Kasumi-1 (cell line): ENCODE data around the gene KDM1A.

Source experiments
- DNase-seq, 2 experiments: peaks; one replicate each; lab custom pipeline; 2025; lab: John Stamatoyannopoulos, UW

Gene KDM1A

DNA sequence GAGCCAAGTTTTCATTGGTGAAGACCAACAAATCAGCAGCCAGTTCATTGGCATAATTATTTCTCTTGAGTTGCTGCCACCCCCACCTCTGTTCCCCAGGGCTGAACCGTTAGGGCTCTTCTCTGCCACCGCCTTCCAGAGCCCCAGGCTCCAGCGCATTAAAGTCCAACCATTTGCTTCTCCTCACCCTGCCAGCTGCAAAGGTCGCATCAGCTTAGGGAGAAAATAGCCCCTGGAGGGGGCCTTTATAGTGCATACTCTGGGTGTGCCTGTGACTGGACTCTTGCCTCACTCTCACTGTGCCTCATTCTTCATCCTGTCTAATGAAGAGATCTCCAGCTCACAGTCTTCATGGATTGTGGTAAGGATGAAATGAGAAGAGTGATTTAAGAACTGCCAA lies 50.4 kb downstream of the KDM1A start:
- no peak for DNase-seq

DNA sequence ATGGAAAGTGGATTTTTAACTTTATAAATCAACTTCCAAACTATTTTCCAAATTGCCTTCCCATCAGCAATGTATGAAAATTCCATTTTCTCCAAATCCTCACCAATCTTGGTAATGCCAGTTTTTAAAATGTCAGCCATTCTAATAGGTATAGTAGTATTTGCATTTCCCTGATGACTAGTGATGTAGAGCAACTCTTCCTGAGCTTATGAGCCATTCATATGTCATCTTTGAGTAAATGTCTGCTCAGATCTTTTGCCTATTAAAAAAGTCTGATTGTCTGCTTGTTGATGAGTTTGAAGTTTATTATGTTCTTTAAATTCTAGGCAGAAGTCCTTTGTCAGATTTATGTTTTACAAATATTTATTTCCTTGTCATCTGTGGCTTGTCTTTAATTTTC lies 54.7 kb downstream of the KDM1A start:
- DNase-seq = no peak

DNA sequence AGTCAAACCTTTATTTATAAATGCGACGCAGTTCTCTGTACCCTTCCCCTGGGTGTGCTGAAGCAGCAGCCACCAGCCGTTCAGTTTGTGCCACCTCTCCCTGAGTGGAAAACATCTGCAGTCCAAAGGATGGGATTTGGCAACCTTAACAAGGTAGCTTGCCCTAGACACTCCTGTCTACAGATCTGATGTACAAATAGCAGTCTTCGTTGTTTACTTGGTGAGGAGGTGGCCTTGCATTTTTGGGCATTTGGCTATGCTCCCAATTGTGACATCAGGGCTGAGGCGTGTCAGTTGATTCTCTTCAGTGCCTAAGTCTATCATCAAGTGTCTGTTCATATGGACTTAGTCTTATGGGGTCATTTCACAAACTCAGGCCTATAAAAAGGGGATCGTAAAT lies 59.8 kb downstream of the KDM1A start:
- DNase-seq = no peak

DNA sequence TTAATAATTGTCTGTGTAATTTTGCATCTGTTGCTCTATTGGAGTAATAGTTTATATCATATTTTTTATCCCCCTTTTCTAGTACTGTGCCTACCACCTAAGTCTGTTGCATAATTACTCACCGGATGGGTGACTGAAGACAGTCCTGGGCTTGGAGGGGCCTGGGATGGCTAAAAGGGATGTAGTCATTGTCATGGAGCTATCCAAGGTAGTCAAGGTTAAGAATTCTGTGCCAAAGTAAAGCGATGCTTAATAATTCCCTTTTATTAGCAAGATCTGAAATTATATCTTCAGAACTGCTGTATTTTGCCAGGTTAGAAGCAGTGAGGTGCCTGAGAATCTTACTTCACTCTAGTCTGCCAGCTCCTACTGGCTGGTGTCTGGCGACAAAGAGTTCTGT lies 61.6 kb downstream of the KDM1A start:
- DNase-seq = no peak

DNA sequence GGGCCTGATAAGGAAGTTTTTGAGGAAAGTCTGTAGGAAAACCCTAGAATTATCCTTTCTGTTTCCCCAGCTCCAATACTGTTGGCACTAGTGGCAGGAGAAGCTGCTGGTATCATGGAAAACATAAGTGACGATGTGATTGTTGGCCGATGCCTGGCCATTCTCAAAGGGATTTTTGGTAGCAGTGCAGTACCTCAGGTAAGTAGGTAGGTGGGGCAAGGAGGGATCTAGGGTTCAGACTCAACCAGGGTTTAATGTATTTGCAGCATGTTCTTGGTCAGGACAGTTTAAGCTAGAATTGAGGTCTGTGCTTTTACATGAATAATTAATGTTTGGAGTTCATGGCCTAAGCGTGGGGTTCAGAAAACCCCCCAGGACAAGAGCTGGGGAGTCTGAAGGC lies 62.1 kb downstream of the KDM1A start:
- peak in 1 of 2 experiments; percentile 21 for DNase-seq

DNA sequence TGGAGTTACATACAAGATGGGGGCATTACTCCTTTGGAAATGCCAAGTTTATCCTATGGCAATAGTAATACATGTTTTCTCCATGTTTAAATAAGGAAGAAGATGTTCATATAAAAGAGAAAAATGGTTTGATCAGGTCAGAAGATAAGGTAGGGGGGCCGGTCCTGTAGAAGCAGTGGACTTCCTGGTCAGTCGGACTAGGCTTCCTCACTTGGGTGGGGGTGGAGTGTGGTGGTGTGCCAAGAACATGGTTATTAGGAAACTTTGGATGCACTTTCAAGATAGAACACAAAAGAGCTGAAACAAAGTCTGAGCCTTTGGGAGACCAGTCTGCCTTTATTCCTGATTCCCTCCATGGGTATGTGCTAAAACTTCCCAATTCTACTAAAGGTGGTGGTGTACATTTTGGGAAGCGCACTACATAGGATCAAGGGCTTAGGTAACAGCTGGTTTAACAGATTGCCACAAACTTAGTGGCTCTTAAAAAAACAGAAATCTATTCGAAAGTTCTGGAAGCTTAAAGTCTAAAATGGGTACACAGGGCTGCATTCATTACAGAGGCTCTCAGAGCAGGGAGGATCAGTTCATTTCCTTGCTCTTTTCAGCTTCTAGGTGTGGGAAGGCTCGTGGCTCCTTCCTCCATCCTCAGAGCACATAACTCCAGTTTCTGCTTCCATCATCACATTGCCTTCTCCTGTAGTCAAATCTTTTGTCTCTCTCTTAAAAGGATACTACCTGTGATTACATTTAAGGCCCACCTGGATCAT lies 64.6 kb downstream of the KDM1A start:
- DNase-seq = no peak

DNA sequence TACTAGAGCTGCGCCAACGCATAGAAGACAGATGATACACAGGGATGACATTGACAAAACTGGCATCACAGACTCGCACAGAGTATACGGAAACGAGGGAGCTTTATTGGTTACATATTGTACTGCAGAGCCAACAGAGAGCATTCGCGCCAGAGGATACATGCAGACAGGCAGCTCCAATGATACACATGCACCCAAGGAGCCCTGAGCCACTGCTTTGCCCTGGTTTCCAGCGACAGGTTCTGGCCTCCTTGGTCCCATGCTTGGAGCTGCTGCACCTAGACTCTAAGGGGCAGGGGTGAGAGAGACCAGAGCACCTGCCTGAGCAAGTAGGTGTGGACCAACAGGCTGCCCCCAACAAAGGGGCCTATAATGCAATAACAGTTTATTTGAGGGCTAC lies 65.6 kb downstream of the KDM1A start:
- no peak for DNase-seq

DNA sequence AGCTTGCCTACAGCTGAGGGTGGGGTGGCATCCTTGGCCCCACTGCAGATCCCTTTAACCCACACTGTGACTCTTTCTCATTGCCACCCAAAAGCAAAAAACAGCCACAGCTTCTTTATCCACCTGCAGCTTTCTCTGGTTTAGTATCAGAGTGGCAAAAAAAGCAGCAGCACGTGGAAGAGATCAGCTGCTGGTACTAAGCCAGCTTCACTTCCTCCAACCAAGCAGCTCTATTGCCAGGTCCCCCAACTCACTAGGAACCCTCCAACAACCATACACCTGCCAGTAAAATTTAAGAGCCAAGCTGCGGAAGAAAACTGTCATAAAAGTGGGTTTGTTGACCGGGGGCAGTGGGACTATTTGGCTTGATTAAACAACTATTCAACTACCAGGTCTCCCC lies 66.4 kb downstream of the KDM1A start:
- DNase-seq = no peak

DNA sequence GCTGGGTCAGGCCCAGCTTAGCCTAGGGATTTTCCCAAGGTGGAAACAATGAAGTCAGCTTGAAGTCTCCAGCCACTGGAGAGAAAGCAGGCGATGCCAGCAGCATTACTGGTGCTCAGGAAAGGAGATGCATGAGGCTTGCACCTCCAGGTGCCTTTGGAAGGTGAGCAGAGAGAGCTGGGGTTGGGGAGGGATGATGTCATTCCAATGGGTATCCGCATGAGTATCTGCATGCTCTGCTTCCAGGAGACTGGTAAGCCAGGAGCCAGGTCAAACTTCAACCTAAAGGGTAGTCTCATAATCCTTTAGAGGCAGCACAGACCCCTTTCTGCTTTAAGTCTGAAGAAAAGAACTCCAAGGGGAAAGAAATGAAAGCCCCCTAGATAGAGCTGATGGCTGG lies 68.8 kb downstream of the KDM1A start:
- no peak for DNase-seq

DNA sequence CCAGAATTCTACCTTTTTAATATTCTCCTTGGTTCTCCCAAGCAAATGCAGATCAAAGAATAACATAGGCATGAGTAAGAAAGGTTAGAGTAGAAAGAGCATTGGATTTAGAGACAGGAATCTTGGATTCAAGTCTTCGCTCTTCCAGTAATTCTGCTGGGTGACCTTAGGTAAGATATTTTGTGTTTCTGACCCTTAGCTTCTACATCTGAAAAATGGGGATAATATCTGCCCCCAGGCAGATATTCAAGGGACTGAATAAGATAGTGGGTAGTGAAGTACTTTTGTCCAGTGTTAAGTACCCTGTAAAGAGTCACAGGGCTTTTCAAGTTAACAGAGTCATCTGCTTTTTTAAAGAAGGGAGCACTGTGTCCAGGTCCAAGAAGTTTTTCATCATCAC lies 70.8 kb downstream of the KDM1A start:
- DNase-seq = no peak

DNA sequence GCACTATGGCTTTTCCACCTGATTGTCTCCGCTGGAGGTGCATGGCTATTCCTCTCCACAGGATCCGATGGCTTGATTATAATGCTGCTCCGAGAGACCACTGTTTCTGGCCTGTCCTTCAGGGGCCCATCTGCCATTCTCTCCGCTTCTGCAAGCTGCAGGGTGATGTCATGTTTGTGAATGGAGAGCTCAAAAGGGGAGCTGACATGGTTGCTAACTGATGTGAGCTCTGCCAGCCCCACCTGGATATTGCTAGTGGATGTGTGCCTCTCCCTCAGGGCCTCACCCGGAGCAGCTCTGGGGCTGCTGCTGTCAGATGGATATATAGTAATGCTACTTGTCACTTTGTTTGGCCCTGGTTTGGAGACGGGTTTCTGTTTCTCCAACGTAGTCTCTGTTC lies 72.3 kb downstream of the KDM1A start:
- no peak for DNase-seq

DNA sequence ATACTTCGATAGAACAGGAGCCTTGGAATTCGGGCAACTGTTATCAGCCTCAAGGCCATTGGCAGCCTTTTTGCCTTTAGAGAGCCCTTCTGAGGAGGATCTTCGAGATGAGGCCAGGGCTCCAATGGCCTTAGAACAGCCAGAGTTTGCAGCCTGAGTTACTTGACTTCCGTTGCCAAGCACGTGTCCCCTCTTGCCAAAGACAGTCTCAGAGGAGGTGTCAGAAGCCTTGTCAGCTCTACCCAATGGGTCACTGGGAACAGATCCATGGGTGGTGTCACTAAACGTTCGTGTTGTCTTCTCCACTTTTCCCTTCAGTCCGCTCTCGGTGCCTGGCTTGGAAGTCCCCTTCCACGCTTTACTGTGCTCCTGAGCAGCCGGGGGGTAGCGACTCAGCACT lies 73.2 kb downstream of the KDM1A start:
- no peak for DNase-seq

DNA sequence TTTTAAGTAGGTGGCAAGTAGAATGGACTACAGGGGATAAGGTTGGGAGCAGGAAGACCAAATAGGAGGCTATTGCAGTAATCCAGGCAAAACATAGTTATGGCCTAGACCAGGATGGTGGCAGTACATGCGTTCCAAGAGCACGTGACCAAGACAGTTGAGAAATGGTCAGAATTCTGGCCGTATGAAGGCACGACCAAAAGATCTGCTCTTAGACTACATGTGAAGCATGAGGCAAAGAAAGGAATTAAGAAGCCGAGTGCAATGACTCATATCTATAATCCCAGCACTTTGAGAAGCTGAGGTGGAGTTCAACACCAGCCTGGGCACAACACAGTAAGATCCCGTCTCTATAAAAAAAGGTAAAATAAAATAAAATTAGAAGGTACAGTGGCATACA lies 78.0 kb downstream of the KDM1A start:
- DNase-seq = no peak

DNA sequence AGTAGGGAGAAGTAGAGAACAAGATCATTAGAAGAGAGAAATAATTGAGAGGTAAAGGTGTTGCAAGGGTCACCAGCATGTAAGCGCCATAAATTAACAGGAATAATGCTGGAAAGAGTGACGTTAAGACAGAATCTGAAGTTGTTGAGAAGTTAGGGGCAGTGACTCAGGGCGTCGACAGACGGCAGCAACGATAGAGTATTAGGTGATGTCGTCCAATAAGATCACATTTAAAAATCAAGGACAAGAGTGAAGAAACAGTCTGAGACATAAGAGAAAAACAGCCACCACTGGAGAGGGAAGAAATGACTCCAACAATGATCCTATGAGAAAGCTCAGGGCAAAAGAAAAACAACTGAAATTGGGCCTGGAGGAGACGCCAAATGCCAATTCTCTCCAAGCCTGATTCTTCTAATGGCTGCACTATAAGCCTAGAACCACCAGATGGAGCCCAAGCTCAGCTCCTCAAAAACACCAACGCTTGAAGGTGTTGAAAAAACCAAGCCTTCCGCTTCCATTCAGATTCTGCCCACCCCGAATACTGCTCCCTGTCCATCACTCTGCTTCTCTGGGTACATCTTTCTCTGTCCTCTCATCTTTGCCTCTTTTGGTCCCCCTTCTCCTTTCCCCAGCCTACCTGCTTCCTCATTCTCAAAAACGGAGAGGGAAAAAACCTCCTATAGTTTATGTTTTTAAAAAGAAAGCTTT lies 79.3 kb downstream of the KDM1A start:
- peak; percentile 78 to 87 for DNase-seq

DNA sequence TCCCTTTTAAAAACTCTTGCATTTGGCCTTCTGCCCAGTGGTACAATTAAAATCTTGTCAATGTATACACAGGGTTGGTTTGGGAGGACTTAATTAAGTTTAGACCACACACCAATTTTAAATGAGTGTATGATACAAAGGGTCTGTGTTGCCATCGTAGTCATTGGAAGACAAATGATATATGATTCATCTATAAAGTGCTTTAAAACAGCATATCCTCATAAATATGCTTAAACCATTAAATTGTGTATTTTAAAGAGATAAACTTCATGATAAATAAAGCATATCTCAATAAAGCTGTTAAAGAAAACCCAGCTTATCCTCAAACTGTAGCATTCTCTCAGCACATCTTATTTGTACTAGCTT lies 79.9 kb downstream of the KDM1A start:
- DNase-seq = no peak

DNA sequence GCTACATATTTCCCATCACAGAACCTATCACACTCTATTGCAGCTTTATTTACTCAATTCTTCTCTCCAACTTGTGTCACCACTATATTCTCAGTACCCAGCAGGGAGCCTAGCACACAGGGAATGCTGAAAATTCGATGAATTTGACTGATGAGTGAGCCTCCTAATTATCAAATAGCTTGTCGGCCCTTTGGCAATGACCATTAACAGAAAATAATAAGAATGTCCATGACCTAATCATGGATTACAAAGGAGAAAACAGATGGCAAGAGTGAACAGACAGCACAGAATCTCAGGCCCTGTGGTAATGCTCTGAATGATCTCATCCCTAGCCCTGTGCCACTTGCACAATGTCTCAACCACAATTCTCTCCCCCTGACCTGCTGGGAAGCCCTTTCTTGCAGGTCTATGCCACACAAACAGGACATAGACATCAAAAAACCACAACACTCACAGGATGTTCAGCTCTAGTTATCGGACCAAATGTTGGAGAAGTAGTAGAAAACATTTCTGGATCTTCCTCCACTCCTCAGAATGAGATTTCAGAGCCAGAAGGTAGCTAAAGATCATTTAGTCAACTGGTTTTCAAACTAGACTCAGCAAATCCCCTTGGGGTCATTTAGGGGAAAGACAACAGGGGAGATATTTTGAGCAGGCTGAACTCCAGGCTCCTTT lies 80.9 kb downstream of the KDM1A start:
- peak; percentile 84 to 87 for DNase-seq

DNA sequence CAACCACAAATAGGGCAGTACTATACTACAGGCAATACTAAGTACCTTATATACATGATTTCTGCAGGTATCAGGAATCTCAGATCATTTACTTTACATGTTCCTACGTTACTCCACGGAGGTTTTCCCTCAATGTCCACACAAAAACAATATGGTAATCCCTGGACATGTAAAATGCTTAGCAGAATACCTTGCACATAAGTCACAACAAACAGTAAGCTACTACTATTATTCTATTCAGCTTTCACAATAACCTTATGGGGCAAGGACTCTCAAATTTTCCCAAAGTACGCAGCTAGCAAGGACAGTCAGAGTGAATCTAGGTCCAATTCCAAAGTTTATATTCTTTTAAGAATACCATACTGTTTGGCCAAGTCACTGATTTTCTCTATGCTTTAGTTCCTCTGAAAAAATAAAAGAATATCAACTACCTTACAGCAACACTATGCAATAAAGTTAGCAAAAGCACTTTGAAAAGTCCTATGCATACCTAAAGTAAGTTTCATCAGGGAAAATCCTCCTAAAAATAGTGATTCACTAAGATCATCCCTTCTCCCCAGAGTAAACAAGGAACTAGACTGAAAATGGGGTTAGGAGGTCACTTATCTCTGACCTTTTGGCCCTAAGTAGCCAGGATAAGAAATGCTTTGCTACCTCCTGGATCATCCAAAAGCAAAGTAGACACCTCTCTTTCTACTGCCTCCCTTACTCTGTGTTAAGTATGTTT lies 82.0 kb downstream of the KDM1A start:
- no peak for DNase-seq

DNA sequence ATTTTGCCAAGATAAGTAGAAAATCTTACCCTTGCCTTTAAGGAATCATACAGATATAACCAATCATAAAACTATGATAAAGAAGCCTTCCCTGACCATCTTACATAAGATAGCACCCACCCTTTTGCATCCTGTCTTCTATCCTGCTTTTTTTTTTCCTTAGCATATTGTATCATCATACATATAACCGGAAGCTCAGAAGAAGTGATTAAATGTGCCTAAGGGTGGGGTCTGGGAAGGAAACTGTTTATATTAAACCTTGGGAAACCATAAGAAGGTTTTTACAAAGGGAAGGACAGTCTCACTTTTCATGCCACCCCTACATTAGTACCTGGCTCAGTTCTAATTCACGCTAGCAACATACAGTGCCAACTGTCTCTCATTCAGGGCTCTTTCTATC lies 82.6 kb downstream of the KDM1A start:
- no peak for DNase-seq

DNA sequence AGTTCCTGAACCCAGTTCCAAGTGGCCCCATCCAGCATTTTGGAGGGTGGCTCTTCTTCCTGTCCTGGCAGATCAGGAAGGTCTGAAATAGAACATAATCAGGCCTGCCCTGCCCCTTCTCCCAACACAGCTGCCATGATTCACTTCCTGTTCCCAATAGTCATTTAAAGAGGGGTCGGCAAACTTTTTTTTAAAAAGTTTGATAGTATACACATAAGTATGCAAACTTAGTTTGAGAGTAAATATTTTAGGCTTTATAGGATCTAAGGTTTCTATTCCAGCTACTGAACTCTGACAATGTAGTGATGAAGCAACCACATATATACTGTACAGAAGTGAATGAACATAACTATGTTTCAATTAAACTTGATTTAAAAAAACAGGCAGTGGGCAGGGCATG lies 83.0 kb downstream of the KDM1A start:
- DNase-seq = no peak

DNA sequence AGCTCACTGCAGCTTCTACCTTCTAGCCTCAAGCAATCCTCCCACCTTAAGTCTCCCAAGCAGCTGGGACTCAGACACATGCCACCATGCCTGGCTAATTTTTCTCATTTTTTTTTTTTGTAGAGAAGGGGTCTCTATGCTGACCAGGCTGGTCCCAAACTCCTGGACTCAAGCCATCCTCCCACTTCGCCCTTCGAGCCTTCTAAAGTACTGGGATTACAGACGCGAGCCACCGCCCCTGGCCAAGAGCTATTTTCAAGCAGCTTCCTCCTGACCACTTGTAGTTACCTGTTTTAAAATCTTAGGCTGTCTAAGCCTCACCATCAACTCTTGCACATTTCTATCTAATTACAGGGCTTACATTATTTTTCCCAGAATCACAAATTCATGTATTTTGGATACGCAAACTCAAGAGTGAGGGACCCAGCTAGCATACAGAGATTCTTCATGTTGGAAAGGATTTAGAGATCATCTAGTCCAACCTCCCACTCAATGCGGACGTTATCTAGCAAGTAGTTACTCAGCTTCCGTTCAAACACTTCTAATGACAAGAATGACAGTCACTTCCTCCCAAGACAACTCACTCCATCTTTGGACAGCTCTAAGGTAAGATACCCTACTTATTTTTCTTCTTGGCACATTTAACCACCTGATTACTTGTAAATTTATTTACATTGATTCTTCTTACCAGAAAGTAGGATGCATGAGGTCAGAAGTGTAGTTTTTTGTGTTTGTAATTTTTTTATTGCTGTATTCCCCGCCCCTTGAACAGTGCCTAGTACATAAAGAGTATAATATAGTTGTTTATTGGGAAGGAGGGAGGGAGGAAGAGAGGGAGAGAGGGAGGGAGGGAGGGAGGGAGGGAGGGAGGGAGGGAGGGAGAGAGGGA lies 84.0 kb downstream of the KDM1A start:
- peak; percentile 83 to 87 for DNase-seq

DNA sequence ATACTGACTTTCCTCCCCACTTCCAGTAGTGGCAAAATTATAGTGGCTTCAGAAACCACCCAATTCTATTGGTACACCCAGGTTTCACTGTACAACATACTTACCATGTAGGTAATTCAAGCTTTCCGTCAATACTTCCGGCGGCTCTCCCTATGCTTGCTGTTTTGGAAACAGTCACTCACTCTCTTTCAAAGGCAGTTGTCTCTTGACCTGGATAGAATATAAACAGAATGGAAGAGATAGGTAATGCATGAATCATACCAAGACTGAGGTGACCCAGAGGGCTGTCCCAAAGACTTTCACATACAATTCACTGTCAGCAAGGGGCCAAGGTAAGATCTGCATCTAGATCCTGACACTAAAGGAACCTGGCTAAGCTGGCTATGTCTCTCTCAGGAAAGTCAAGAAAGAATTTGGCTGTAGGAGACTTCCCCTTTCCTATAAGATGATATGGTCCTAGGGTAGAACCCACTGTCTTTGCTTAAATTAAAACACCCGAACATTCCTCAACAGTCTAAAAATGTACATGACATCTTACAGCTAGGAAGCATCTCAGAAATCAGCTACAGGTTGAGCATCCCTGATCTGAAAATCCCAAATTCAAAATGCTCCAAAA lies 89.8 kb downstream of the KDM1A start:
- no peak for DNase-seq
